DOHH2 (cell line): ENCODE measurements around the gene ASAP2.

Experiments
- EZH2phosphoT487 ChIP-seq: fragments of 200-600 bp; sonication (generic); IDR thresholded peaks from 2 replicates; pipeline ENCODE4 v1.6.1; 2017; ENCODE audit warnings: borderline replicate concordance, mild to moderate bottlenecking, antibody characterized with exemption, low read length, moderate library complexity, mixed read lengths
- TF ChIP-seq, protein P1 (sequence below): fragments of 200-600 bp; sonication (generic); IDR thresholded peaks from one replicate; pipeline ENCODE4 v1.5.1; 2014; ENCODE audit warnings: antibody characterized with exemption, mild to moderate bottlenecking, low read depth, low read length; ENCODE audit not compliant: poor library complexity, severe bottlenecking

DNA sequence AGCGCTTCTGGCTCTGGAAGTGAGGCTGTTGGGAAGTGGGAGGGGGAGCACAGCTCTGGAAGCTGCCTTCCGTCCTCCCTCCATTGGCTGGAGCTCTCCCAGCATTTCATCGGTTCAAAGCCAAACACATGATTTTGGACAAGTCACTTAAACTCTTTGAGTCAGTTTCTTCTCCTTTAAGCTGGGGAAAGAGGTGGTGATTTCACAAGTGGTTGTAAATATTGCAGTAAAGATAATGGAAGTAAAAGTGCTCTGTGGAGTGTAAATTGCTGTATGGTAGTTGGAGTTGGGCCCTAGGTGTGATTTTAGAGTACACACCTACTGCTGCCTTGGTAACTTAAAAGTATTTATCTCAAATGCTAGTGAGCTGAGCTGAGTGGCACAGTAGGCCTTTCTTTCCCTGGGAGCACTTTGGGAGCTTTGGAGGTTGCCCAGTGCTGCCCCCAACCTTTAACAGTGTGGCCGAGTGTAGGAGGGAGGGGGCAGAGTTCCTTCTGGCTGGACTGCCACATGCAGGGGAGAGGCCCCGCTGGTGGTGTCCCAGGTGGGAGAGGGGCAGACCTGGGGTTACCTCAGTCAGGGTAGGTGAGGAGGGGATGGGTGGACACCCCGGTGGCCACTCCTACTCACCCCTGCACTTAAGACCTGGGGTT lies 54.7 kb downstream of the ASAP2 start:
- TF ChIP-seq, protein P1, sequence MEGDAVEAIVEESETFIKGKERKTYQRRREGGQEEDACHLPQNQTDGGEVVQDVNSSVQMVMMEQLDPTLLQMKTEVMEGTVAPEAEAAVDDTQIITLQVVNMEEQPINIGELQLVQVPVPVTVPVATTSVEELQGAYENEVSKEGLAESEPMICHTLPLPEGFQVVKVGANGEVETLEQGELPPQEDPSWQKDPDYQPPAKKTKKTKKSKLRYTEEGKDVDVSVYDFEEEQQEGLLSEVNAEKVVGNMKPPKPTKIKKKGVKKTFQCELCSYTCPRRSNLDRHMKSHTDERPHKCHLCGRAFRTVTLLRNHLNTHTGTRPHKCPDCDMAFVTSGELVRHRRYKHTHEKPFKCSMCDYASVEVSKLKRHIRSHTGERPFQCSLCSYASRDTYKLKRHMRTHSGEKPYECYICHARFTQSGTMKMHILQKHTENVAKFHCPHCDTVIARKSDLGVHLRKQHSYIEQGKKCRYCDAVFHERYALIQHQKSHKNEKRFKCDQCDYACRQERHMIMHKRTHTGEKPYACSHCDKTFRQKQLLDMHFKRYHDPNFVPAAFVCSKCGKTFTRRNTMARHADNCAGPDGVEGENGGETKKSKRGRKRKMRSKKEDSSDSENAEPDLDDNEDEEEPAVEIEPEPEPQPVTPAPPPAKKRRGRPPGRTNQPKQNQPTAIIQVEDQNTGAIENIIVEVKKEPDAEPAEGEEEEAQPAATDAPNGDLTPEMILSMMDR = no peak
- no peak for TF ChIP-seq EZH2phosphoT487
